Measurements from ENCODE around the gene GRAP2. TPM values are rescaled to one million over a fixed set of nuclear protein-coding genes. Genes with fewer than 3 reads are reported as not detected.

The GRAP2 gene
- total and polyA plus RNA-seq, 2 donors (not counting 1 experiment from before 2014, with no cell fraction given): 13.5 to 26.4 TPM

GRCh38 chr22:39917776-39918495 is 17.1 kb downstream of the GRAP2 start:
- Histone ChIP-seq H3K27me3 (replicated peaks in 1 of 4; ENCODE audit: control extremely low read depth in 1 of 4, control insufficient read depth in 3 of 4, insufficient read depth in 4 of 4, low read length in 3 of 4) (no peaks in the 10 kb centered on the region), H3K27ac (ENCODE audit: low read length in 2 of 2) (no peak overlapping the region), H3K4me3 (ENCODE audit: control extremely low read depth in 1 of 5, extremely low read depth in 1 of 5, insufficient read depth in 1 of 5, low read depth in 2 of 5, low read length in 4 of 5) (no peak overlapping the region), H3K9me3 (ENCODE audit: control extremely low read depth in 1 of 3, control insufficient read depth in 2 of 3, insufficient read depth in 1 of 3, low read length in 2 of 3) (no peaks in the 10 kb centered on the region), H3K4me2 (replicated peaks; ENCODE audit: low read depth, low read length, poor library complexity, severe bottlenecking) (no peak overlapping the region), H3K9ac (ENCODE audit: low read length) (no peak overlapping the region), H4K20me1 (ENCODE audit: control insufficient read depth, insufficient read depth, low read length, poor library complexity, severe bottlenecking) (peaks cover 6% of the 10 kb centered on the region), H3K4me1 (ENCODE audit: control insufficient read depth in 2 of 2, insufficient read depth in 2 of 2, low read length in 2 of 2) (peaks cover 21 to 23% of the 10 kb centered on the region in 2 donors), H3K79me2 (ENCODE audit: control insufficient read depth, insufficient read depth, low read length) (peaks cover 86% of the 10 kb centered on the region), H3K36me3 (replicated peaks in 1 of 2; ENCODE audit: control extremely low read depth in 1 of 2, control insufficient read depth in 1 of 2, extremely low read depth in 1 of 2, insufficient read depth in 2 of 2, low read length in 1 of 2) (no peaks in the 10 kb centered on the region), H2AFZ (ENCODE audit: insufficient read depth, low read depth, low read length, poor library complexity, severe bottlenecking) (no peak overlapping the region)
- Mint-ChIP-seq H3K4me3 (no peak overlapping the region), H3K9me3 (ENCODE audit: insufficient read depth) (no peaks in the 10 kb centered on the region), H3K4me1 (peaks cover 57% of the 10 kb centered on the region), H3K27ac (no peak overlapping the region), H3K27me3 (peaks cover 4% of the 10 kb centered on the region)
- CTCF ChIA-PET: no interaction called here
- no peak for TF ChIP-seq EZH2 (IDR thresholded peaks at IDR 0.05; ENCODE audit: borderline replicate concordance, insufficient read depth, low read depth, low read length, poor library complexity, severe bottlenecking)
- TF ChIP-seq CTCF (IDR thresholded peaks at IDR 0.05): no peak
- intact Hi-C loops (cut with micrococcal nuclease): no loop called here
- WGBS (ENCODE audit: insufficient coverage): 92% methylated on average over 7 of the region's 12 CpGs
- ATAC-seq (ENCODE audit: low read depth) (no peak), DNase-seq (no peak)
- POLR2A ChIA-PET: no interaction called here

GRCh38 chr22:39920134-39920743 is 19.4 kb downstream of the GRAP2 start:
- Histone ChIP-seq H2AFZ (ENCODE audit: insufficient read depth, low read depth, low read length, poor library complexity, severe bottlenecking) (no peak overlapping the region), H3K27ac (ENCODE audit: low read length in 2 of 2) (no peak overlapping the region), H3K9ac (ENCODE audit: low read length) (no peak overlapping the region), H3K4me3 (ENCODE audit: control extremely low read depth in 1 of 5, extremely low read depth in 1 of 5, insufficient read depth in 1 of 5, low read depth in 2 of 5, low read length in 4 of 5) (no peak overlapping the region), H3K9me3 (ENCODE audit: control extremely low read depth in 1 of 3, control insufficient read depth in 2 of 3, insufficient read depth in 1 of 3, low read length in 2 of 3) (no peaks in the 10 kb centered on the region), H3K4me1 (ENCODE audit: control insufficient read depth in 2 of 2, insufficient read depth in 2 of 2, low read length in 2 of 2) (peaks cover 9 to 10% of the 10 kb centered on the region in 2 donors), H4K20me1 (ENCODE audit: control insufficient read depth, insufficient read depth, low read length, poor library complexity, severe bottlenecking) (peaks cover 6% of the 10 kb centered on the region), H3K4me2 (replicated peaks; ENCODE audit: low read depth, low read length, poor library complexity, severe bottlenecking) (no peak overlapping the region), H3K27me3 (replicated peaks in 1 of 4; ENCODE audit: control extremely low read depth in 1 of 4, control insufficient read depth in 3 of 4, insufficient read depth in 4 of 4, low read length in 3 of 4) (no peaks in the 10 kb centered on the region), H3K36me3 (replicated peaks in 1 of 2; ENCODE audit: control extremely low read depth in 1 of 2, control insufficient read depth in 1 of 2, extremely low read depth in 1 of 2, insufficient read depth in 2 of 2, low read length in 1 of 2) (no peaks in the 10 kb centered on the region), H3K79me2 (ENCODE audit: control insufficient read depth, insufficient read depth, low read length) (peaks cover 76% of the 10 kb centered on the region)
- intact Hi-C loops (cut with micrococcal nuclease): no loop called here
- H3K4me3 Mint-ChIP-seq: no peak overlapping the region
- H3K27me3 Mint-ChIP-seq: peaks cover 4% of the 10 kb centered on the region
- H3K27ac Mint-ChIP-seq: no peak overlapping the region
- no peaks in the 10 kb centered on the region for H3K9me3 Mint-ChIP-seq (ENCODE audit: insufficient read depth)
- no peak for TF ChIP-seq CTCF (IDR thresholded peaks at IDR 0.05)
- DNase-seq: no peak
- peaks cover 52% of the 10 kb centered on the region for H3K4me1 Mint-ChIP-seq
- CTCF ChIA-PET: interaction anchor here (1.0 to 1.2 kb wide), 2 partner anchors 10 to 13 kb away, joined by 3 to 4 read pairs; no protein-coding TSS in a partner anchor
- no peak for ATAC-seq (ENCODE audit: low read depth)
- POLR2A ChIA-PET: no interaction called here
- 94% methylated on average over 7 of the region's 8 CpGs for WGBS (ENCODE audit: insufficient coverage)
